GM23338 (cell line): ENCODE measurements around the gene GLI3. TPM values are rescaled to one million over a fixed set of nuclear protein-coding genes. Genes with fewer than 3 reads are reported as not detected.

Experiments used
- ATAC-seq: fragments of 200-7000 bp; cut with Tn5 transposase; 3 replicates; pipeline ENCODE4 v1.9.1; 2020
- DNase-seq: peaks from one replicate; pipeline ENCODE4 v3.0.0-alpha.2; 2015; ENCODE audit warnings: low spot score
- H2AFZ ChIP-seq: fragments of 200-600 bp; sonication (generic); 2 replicates; pipeline ENCODE4 v1.8.0; 2016; ENCODE audit warnings: antibody characterized with exemption, mild to moderate bottlenecking, moderate library complexity
- H3F3A ChIP-seq: fragments of 200-600 bp; sonication (generic); replicated peaks from 2 replicates; pipeline ENCODE4 v1.8.0; 2017; ENCODE audit warnings: antibody characterized with exemption, mixed run types, low read depth
- H3K27ac ChIP-seq: fragments of 200-600 bp; sonication (generic); 2 replicates; pipeline ENCODE4 v1.6.1; 2016; ENCODE audit warnings: low read depth
- H3K27me3 ChIP-seq: fragments of 200-600 bp; sonication (generic); 2 replicates; pipeline ENCODE4 v1.8.0; 2016; ENCODE audit warnings: mild to moderate bottlenecking, mixed run types, moderate library complexity; ENCODE audit not compliant: insufficient read depth
- H3K36me3 ChIP-seq: fragments of 200-600 bp; sonication (generic); 2 replicates; pipeline ENCODE4 v1.8.0; 2016; ENCODE audit warnings: mild to moderate bottlenecking; ENCODE audit not compliant: insufficient read depth
- H3K4me1 ChIP-seq: fragments of 200-600 bp; sonication (generic); 2 replicates; pipeline ENCODE4 v1.8.0; 2016; ENCODE audit warnings: mild to moderate bottlenecking, moderate library complexity; ENCODE audit not compliant: insufficient read depth
- H3K4me2 ChIP-seq: fragments of 200-600 bp; sonication (generic); 2 replicates; pipeline ENCODE4 v1.7.1; 2017; ENCODE audit warnings: mixed run types
- H3K4me3 ChIP-seq: fragments of 200-600 bp; sonication (generic); 2 replicates; pipeline ENCODE4 v1.6.1; 2016; ENCODE audit warnings: mixed run types
- H3K79me2 ChIP-seq: fragments of 200-600 bp; sonication (generic); replicated peaks from 2 replicates; pipeline ENCODE4 v1.8.0; 2017; ENCODE audit warnings: mild to moderate bottlenecking; ENCODE audit not compliant: insufficient read depth
- H3K9me2 ChIP-seq: fragments of 200-600 bp; sonication (generic); 2 replicates; pipeline ENCODE4 v1.8.0; 2017; ENCODE audit not compliant: insufficient read depth
- H4K20me1 ChIP-seq: fragments of 200-600 bp; sonication (generic); replicated peaks from 2 replicates; pipeline ENCODE4 v1.8.0; 2017; ENCODE audit warnings: mild to moderate bottlenecking; ENCODE audit not compliant: insufficient read depth
- H3K27ac Mint-ChIP-seq: 2 replicates; pipeline ENCODE4 v1.8.0; 2020; ENCODE audit warnings: inconsistent platforms, mild to moderate bottlenecking, moderate library complexity, mixed read lengths
- H3K27me3 Mint-ChIP-seq: 3 replicates; pipeline ENCODE4 v1.8.0; 2022; ENCODE audit warnings: low read depth, mild to moderate bottlenecking, moderate library complexity, mixed read lengths, inconsistent platforms; ENCODE audit not compliant: insufficient read depth, poor library complexity
- H3K36me3 Mint-ChIP-seq: 3 replicates; pipeline ENCODE4 v1.8.0; 2021; ENCODE audit warnings: low read depth, mild to moderate bottlenecking, inconsistent platforms, moderate library complexity, mixed read lengths
- H3K4me1 Mint-ChIP-seq: 3 replicates; pipeline ENCODE4 v1.8.0; 2020; ENCODE audit warnings: mild to moderate bottlenecking, inconsistent platforms, mixed read lengths
- H3K4me3 Mint-ChIP-seq: 3 replicates; pipeline ENCODE4 v1.8.0; 2021; ENCODE audit warnings: moderate library complexity, mild to moderate bottlenecking, inconsistent platforms, mixed read lengths
- H3K9me3 Mint-ChIP-seq: 3 replicates; pipeline ENCODE4 v1.8.0; 2020; ENCODE audit warnings: moderate library complexity, mild to moderate bottlenecking, inconsistent platforms, mixed read lengths
- CREB1 ChIP-seq: fragments of 250-450 bp; sonication (Bioruptor Pico); IDR thresholded peaks from 2 replicates; pipeline ENCODE4 v1.5.0; 2020; ENCODE audit warnings: low read depth, mild to moderate bottlenecking, moderate library complexity
- POLR2AphosphoS5 ChIP-seq: IDR thresholded peaks from 2 replicates; pipeline ENCODE4 v1.6.1; 2016; ENCODE audit warnings: antibody characterized with exemption, low read depth
- ZNF331 ChIP-seq: fragments of 250-450 bp; sonication (Bioruptor Pico); IDR thresholded peaks from 2 replicates; pipeline ENCODE4 v1.5.0; 2020; ENCODE audit warnings: low read depth, mild to moderate bottlenecking, moderate library complexity
- polyA plus RNA-seq: library from polyadenylated mRNA; unstranded; fragments of >200 nt; fragmentation: Nextera tagmentation; extraction: Ambion mirVana; gene quantifications from 2 replicates; pipeline ENCODE4 v1.2.1, GENCODE V29; 2016
- total RNA-seq: library from RNA; depleted of rRNA; stranded (reverse); fragments of >200 nt; shearing (Covaris generic); gene quantifications from 2 replicates; pipeline ENCODE4 v1.2.3, GENCODE V29; 2014
- TF ChIP-seq, protein P1 (sequence below): fragments of 250-450 bp; sonication (Bioruptor Pico); IDR thresholded peaks from 2 replicates; pipeline ENCODE4 v1.5.0; 2020; ENCODE audit warnings: mild to moderate bottlenecking, moderate library complexity
- TF ChIP-seq, protein P2 (sequence below), 2 experiments: fragments of 200-600 bp in 1 of 2; sonication (generic) in 1 of 2; conservative IDR thresholded peaks; 2 replicates each; pipeline versions ENCODE4 v1.5.1 to v1.6.1; 2016 to 2017; ENCODE audit warnings: antibody characterized with exemption in 2 of 2, low read depth in 2 of 2, mild to moderate bottlenecking in 2 of 2, moderate library complexity in 1 of 2

GLI3 gene
- total and polyA plus RNA-seq, 2 experiments from 2014 or later = 16.1 to 17.9 TPM

GRCh38 chr7:42240416-42240815 is 3.4 kb upstream of the GLI3 start:
- no peaks in the 10 kb centered on the region; the same call in 2 of the 3 replicates for H3K9me3 Mint-ChIP-seq
- ATAC-seq = no peak

More at GRCh38 chr7:42240416-42240815, 3.4 kb upstream of the GLI3 start:
- H3K36me3 Mint-ChIP-seq = no peaks in the 10 kb centered on the region; the same call in 2 of the 3 replicates
- Histone ChIP-seq H3K4me3 (no peak overlapping the region), H3K27ac (no peak overlapping the region), H3F3A (no peaks in the 10 kb centered on the region; the same call in 1 of the 2 replicates), H3K9me2 (no peaks in the 10 kb centered on the region), H3K4me1 (peaks cover 15% of the 10 kb centered on the region), H2AFZ (no peak overlapping the region), H3K36me3 (no peaks in the 10 kb centered on the region), H3K4me2 (no peak overlapping the region), H4K20me1 (no peaks in the 10 kb centered on the region), H3K79me2 (peaks cover 9% of the 10 kb centered on the region), H3K27me3 (peaks cover 37% of the 10 kb centered on the region)
- H3K27ac Mint-ChIP-seq = no peak overlapping the region
- no peak overlapping the region for H3K4me3 Mint-ChIP-seq
- DNase-seq = no peak
- peaks cover 31% of the 10 kb centered on the region for H3K4me1 Mint-ChIP-seq
- no peak for TF ChIP-seq CREB1
- no peak for TF ChIP-seq ZNF331 (CRISPR knock-in tag)
- TF ChIP-seq, protein P1, sequence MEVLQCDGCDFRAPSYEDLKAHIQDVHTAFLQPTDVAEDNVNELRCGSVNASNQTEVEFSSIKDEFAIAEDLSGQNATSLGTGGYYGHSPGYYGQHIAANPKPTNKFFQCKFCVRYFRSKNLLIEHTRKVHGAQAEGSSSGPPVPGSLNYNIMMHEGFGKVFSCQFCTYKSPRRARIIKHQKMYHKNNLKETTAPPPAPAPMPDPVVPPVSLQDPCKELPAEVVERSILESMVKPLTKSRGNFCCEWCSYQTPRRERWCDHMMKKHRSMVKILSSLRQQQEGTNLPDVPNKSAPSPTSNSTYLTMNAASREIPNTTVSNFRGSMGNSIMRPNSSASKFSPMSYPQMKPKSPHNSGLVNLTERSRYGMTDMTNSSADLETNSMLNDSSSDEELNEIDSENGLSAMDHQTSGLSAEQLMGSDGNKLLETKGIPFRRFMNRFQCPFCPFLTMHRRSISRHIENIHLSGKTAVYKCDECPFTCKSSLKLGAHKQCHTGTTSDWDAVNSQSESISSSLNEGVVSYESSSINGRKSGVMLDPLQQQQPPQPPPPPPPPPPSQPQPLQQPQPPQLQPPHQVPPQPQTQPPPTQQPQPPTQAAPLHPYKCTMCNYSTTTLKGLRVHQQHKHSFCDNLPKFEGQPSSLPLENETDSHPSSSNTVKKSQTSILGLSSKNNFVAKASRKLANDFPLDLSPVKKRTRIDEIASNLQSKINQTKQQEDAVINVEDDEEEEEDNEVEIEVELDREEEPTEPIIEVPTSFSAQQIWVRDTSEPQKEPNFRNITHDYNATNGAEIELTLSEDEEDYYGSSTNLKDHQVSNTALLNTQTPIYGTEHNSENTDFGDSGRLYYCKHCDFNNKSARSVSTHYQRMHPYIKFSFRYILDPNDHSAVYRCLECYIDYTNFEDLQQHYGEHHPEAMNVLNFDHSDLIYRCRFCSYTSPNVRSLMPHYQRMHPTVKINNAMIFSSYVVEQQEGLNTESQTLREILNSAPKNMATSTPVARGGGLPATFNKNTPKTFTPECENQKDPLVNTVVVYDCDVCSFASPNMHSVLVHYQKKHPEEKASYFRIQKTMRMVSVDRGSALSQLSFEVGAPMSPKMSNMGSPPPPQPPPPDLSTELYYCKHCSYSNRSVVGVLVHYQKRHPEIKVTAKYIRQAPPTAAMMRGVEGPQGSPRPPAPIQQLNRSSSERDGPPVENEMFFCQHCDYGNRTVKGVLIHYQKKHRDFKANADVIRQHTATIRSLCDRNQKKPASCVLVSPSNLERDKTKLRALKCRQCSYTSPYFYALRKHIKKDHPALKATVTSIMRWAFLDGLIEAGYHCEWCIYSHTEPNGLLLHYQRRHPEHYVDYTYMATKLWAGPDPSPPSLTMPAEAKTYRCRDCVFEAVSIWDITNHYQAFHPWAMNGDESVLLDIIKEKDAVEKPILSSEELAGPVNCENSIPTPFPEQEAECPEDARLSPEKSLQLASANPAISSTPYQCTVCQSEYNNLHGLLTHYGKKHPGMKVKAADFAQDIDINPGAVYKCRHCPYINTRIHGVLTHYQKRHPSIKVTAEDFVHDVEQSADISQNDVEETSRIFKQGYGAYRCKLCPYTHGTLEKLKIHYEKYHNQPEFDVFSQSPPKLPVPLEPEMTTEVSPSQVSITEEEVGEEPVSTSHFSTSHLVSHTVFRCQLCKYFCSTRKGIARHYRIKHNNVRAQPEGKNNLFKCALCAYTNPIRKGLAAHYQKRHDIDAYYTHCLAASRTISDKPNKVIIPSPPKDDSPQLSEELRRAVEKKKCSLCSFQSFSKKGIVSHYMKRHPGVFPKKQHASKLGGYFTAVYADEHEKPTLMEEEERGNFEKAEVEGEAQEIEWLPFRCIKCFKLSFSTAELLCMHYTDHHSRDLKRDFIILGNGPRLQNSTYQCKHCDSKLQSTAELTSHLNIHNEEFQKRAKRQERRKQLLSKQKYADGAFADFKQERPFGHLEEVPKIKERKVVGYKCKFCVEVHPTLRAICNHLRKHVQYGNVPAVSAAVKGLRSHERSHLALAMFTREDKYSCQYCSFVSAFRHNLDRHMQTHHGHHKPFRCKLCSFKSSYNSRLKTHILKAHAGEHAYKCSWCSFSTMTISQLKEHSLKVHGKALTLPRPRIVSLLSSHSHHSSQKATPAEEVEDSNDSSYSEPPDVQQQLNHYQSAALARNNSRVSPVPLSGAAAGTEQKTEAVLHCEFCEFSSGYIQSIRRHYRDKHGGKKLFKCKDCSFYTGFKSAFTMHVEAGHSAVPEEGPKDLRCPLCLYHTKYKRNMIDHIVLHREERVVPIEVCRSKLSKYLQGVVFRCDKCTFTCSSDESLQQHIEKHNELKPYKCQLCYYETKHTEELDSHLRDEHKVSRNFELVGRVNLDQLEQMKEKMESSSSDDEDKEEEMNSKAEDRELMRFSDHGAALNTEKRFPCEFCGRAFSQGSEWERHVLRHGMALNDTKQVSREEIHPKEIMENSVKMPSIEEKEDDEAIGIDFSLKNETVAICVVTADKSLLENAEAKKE (CRISPR knock-in tag) = no peak
- TF ChIP-seq, protein P2, sequence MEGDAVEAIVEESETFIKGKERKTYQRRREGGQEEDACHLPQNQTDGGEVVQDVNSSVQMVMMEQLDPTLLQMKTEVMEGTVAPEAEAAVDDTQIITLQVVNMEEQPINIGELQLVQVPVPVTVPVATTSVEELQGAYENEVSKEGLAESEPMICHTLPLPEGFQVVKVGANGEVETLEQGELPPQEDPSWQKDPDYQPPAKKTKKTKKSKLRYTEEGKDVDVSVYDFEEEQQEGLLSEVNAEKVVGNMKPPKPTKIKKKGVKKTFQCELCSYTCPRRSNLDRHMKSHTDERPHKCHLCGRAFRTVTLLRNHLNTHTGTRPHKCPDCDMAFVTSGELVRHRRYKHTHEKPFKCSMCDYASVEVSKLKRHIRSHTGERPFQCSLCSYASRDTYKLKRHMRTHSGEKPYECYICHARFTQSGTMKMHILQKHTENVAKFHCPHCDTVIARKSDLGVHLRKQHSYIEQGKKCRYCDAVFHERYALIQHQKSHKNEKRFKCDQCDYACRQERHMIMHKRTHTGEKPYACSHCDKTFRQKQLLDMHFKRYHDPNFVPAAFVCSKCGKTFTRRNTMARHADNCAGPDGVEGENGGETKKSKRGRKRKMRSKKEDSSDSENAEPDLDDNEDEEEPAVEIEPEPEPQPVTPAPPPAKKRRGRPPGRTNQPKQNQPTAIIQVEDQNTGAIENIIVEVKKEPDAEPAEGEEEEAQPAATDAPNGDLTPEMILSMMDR (conservative IDR thresholded peaks at IDR 0.05; ENCODE audit: low read depth in 2 of 2) = no peak
- TF ChIP-seq POLR2AphosphoS5 = no peak
- H3K27me3 Mint-ChIP-seq = peaks cover 25% of the 10 kb centered on the region
